ENCODE data around the gene FGF2. TPM values are rescaled to one million over a fixed set of nuclear protein-coding genes. Genes with fewer than 3 reads are reported as not detected.

The FGF2 gene
- total and polyA plus RNA-seq, 4 donors: 0.52 to 1.4 (median 0.98) TPM

GRCh38 chr4:122879001-122879400 is 52.4 kb downstream of the FGF2 start (continued):
- TF ChIP-seq HNF4A (conservative IDR thresholded peaks at IDR 0.05) (no peak), YY1 (IDR thresholded peaks at IDR 0.05) (no peak), CTCF (IDR thresholded peaks at IDR 0.05; ENCODE audit: low read depth, low read length, missing input control) (no peak)

- DNase-seq (ENCODE audit: low spot score): no peak
- Histone ChIP-seq H3K36me3 (ENCODE audit: control insufficient read depth in 4 of 4, insufficient read depth in 3 of 4, low read depth in 1 of 4, low read length in 3 of 4) (no peaks in the 10 kb centered on the region), H3K9ac (ENCODE audit: low read depth in 1 of 2, low read length in 2 of 2) (no peak overlapping the region), H3K4me1 (ENCODE audit: control insufficient read depth in 4 of 4, insufficient read depth in 4 of 4, low read length in 3 of 4) (peaks cover 2 to 15% (median 7%) of the 10 kb centered on the region in 4 donors), H3K27ac (ENCODE audit: low read depth in 1 of 2, low read length in 2 of 2) (no peak overlapping the region), H3K9me3 (ENCODE audit: control insufficient read depth in 4 of 4, low read length in 3 of 4) (no peaks in the 10 kb centered on the region), H3K27me3 (ENCODE audit: control insufficient read depth in 4 of 4, insufficient read depth in 4 of 4, low read length in 3 of 4) (no peaks in the 10 kb centered on the region), H3K4me3 (ENCODE audit: low read depth in 1 of 3, low read length in 3 of 3) (no peak overlapping the region)
- TF ChIP-seq FOXA2 (IDR thresholded peaks at IDR 0.05): no peak
- TF ChIP-seq EGR1 (IDR thresholded peaks at IDR 0.05; ENCODE audit: low read depth in 2 of 2): no peak
- no peak for TF ChIP-seq ATF3 (IDR thresholded peaks at IDR 0.05)
- TF ChIP-seq HNF4A (conservative IDR thresholded peaks at IDR 0.05): no peak
- TF ChIP-seq YY1 (IDR thresholded peaks at IDR 0.05): no peak
- TF ChIP-seq FOXA1 (IDR thresholded peaks at IDR 0.05): no peak
- TF ChIP-seq CTCF (IDR thresholded peaks at IDR 0.05; ENCODE audit: low read depth, low read length, missing input control): no peak
- no peak for TF ChIP-seq SP1 (IDR thresholded peaks at IDR 0.05)
- TF ChIP-seq MAX (IDR thresholded peaks at IDR 0.05): no peak
- WGBS: 96% methylated on average over 5 of the region's 5 CpGs
Observed at GRCh38 chr4:122882857-122883735, 56.5 kb downstream of the FGF2 start.

GRCh38 chr4:122884499-122884898 is 57.9 kb downstream of the FGF2 start:
- Histone ChIP-seq H3K4me1 (ENCODE audit: control insufficient read depth in 4 of 4, insufficient read depth in 4 of 4, low read length in 3 of 4) (peaks cover 2 to 15% (median 7%) of the 10 kb centered on the region in 4 donors), H3K9ac (ENCODE audit: low read depth in 1 of 2, low read length in 2 of 2) (no peak overlapping the region), H3K4me3 (ENCODE audit: low read depth in 1 of 3, low read length in 3 of 3) (no peak overlapping the region), H3K27me3 (ENCODE audit: control insufficient read depth in 4 of 4, insufficient read depth in 4 of 4, low read length in 3 of 4) (no peaks in the 10 kb centered on the region), H3K9me3 (ENCODE audit: control insufficient read depth in 4 of 4, low read length in 3 of 4) (no peaks in the 10 kb centered on the region), H3K36me3 (ENCODE audit: control insufficient read depth in 4 of 4, insufficient read depth in 3 of 4, low read depth in 1 of 4, low read length in 3 of 4) (no peaks in the 10 kb centered on the region), H3K27ac (ENCODE audit: low read depth in 1 of 2, low read length in 2 of 2) (peak overlapping the region in 1 of 2 donors; percentile 29)
- WGBS: 24% methylated on average over 1 of the region's 1 CpG
- DNase-seq (ENCODE audit: low spot score): no peak
- TF ChIP-seq RAD21 (IDR thresholded peaks at IDR 0.05): peak in 1 of 2 donors; percentile 19
- TF ChIP-seq ATF3 (IDR thresholded peaks at IDR 0.05): no peak
- TF ChIP-seq HNF4A (conservative IDR thresholded peaks at IDR 0.05): peak; percentile 47 to 62
- TF ChIP-seq MAX (IDR thresholded peaks at IDR 0.05): no peak
- TF ChIP-seq GABPA (IDR thresholded peaks at IDR 0.05 in 1 of 2, conservative IDR thresholded peaks at IDR 0.05 in 1 of 2): no peak
- TF ChIP-seq TAF1 (conservative IDR thresholded peaks at IDR 0.05): no peak
- peak; percentile 31 for TF ChIP-seq ZBTB33 (IDR thresholded peaks at IDR 0.05)
- TF ChIP-seq YY1 (IDR thresholded peaks at IDR 0.05): peak; percentile 42
- no peak for TF ChIP-seq REST (IDR thresholded peaks at IDR 0.05)
- no peak for TF ChIP-seq SP1 (IDR thresholded peaks at IDR 0.05)
- TF ChIP-seq EGR1 (IDR thresholded peaks at IDR 0.05; ENCODE audit: low read depth in 2 of 2): no peak
- TF ChIP-seq FOXA1 (IDR thresholded peaks at IDR 0.05): peak; percentile 43
- TF ChIP-seq RXRA (IDR thresholded peaks at IDR 0.05): peak; percentile 46 to 58

All from liver (tissue), 9 donors.